Upper lobe of left lung (tissue), 4 donors: ENCODE data around the gene FAT2.

Experiments used
- CTCF ChIP-seq, 6 experiments: fragments of 450-650 bp in 4 of 6; fragments of 200-600 bp in 2 of 6; sonication (generic) in 2 of 6; IDR thresholded peaks; one replicate each; pipeline ENCODE4 v1.5.1; 2016 to 2019; ENCODE audit warnings: antibody characterized with exemption in 6 of 6
- EP300 ChIP-seq, 4 donors: sonication (generic); formaldehyde crosslinking; IDR thresholded peaks; one replicate each; pipeline ENCODE4 v1.5.1; 2017; ENCODE audit warnings: antibody characterized with exemption in 4 of 4, control low read depth in 2 of 4
- POLR2AphosphoS5 ChIP-seq, 2 donors: sonication (generic); formaldehyde crosslinking; IDR thresholded peaks; one replicate each; pipeline ENCODE4 v1.5.1; 2017; ENCODE audit warnings: antibody characterized with exemption in 2 of 2

GRCh38 chr5:151562019-151562707 lies 29.0 kb downstream of the FAT2 start:
- TF ChIP-seq CTCF (IDR thresholded peaks at IDR 0.05) (no peak), EP300 (IDR thresholded peaks at IDR 0.05) (no peak), POLR2AphosphoS5 (IDR thresholded peaks at IDR 0.05) (no peak)
